Glutamatergic neuron (in vitro differentiated cells): Measurements from ENCODE around the gene PLPP6. TPM values are rescaled to one million over a fixed set of nuclear protein-coding genes. Genes with fewer than 3 reads are reported as not detected.

Source experiments
- DNase-seq: peaks from one replicate; pipeline ENCODE4 v3.0.0; 2022
- H3K27ac Mint-ChIP-seq: one replicate; pipeline ENCODE4 v1.8.0; 2020; ENCODE audit warnings: mild to moderate bottlenecking, mixed read lengths, inconsistent platforms; ENCODE audit not compliant: unreplicated experiment
- H3K27me3 Mint-ChIP-seq: one replicate; pipeline ENCODE4 v1.8.0; 2020; ENCODE audit warnings: mild to moderate bottlenecking, moderate library complexity, mixed read lengths, inconsistent platforms; ENCODE audit not compliant: unreplicated experiment
- H3K36me3 Mint-ChIP-seq: one replicate; pipeline ENCODE4 v1.8.0; 2020; ENCODE audit warnings: mild to moderate bottlenecking, mixed read lengths, inconsistent platforms; ENCODE audit not compliant: unreplicated experiment
- H3K4me1 Mint-ChIP-seq: one replicate; pipeline ENCODE4 v1.8.0; 2020; ENCODE audit warnings: mild to moderate bottlenecking, low read depth, mixed read lengths, inconsistent platforms; ENCODE audit not compliant: unreplicated experiment
- H3K4me3 Mint-ChIP-seq: one replicate; pipeline ENCODE4 v1.8.0; 2020; ENCODE audit warnings: mild to moderate bottlenecking, mixed read lengths, inconsistent platforms; ENCODE audit not compliant: unreplicated experiment
- H3K9me3 Mint-ChIP-seq: one replicate; pipeline ENCODE4 v1.8.0; 2020; ENCODE audit warnings: mild to moderate bottlenecking, moderate library complexity, mixed read lengths, inconsistent platforms; ENCODE audit not compliant: unreplicated experiment
- total RNA-seq: library from RNA; stranded (reverse); fragmentation: NEBNext Ultra II Directional; extraction: Animal tissue kit (Norgen Biotek cat#: 25700); gene quantifications from one replicate; pipeline ENCODE4 v1.2.1, GENCODE V29; 2021; ENCODE audit not compliant: unreplicated experiment
- TF ChIP-seq, protein P1 (sequence below): fragments of 200-600 bp; sonication (generic); IDR thresholded peaks from one replicate; pipeline ENCODE4 v1.5.0; 2021; ENCODE audit not compliant: partially characterized antibody, unreplicated experiment

The PLPP6 gene
- total RNA-seq, 1 donor from 2014 or later = 12.0 TPM

DNA sequence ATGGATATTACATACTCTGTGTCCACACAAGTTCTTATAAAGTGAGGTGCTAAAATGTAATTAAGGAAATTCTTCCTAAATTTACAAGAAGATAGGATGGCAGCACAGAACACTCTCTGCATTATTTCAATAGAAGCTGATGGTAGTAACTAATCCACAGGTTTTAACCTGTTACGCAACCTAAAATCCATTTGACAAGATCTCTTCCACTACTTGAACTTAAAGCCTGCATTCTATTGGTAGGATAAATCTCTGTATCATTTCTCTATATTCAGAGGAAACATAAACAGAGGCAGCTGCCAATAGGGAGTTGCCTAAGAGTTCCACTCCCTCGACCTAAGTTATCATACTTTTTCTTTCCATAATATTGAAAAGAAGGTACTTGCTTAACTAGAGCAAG is 38.8 kb downstream of the PLPP6 start:
- Mint-ChIP-seq H3K27me3 (no peaks in the 10 kb centered on the region), H3K27ac (no peak overlapping the region), H3K9me3 (no peaks in the 10 kb centered on the region), H3K4me3 (no peak overlapping the region), H3K4me1 (no peaks in the 10 kb centered on the region), H3K36me3 (no peaks in the 10 kb centered on the region)
- DNase-seq = no peak
- TF ChIP-seq, protein P1, sequence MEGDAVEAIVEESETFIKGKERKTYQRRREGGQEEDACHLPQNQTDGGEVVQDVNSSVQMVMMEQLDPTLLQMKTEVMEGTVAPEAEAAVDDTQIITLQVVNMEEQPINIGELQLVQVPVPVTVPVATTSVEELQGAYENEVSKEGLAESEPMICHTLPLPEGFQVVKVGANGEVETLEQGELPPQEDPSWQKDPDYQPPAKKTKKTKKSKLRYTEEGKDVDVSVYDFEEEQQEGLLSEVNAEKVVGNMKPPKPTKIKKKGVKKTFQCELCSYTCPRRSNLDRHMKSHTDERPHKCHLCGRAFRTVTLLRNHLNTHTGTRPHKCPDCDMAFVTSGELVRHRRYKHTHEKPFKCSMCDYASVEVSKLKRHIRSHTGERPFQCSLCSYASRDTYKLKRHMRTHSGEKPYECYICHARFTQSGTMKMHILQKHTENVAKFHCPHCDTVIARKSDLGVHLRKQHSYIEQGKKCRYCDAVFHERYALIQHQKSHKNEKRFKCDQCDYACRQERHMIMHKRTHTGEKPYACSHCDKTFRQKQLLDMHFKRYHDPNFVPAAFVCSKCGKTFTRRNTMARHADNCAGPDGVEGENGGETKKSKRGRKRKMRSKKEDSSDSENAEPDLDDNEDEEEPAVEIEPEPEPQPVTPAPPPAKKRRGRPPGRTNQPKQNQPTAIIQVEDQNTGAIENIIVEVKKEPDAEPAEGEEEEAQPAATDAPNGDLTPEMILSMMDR = no peak

- no peaks in the 10 kb centered on the region for H3K9me3 Mint-ChIP-seq
- no peaks in the 10 kb centered on the region for H3K27me3 Mint-ChIP-seq
- H3K36me3 Mint-ChIP-seq = no peaks in the 10 kb centered on the region
- TF ChIP-seq, protein P1 = no peak
- no peak overlapping the region for H3K27ac Mint-ChIP-seq
- H3K4me1 Mint-ChIP-seq = no peaks in the 10 kb centered on the region
- no peak for DNase-seq
- no peak overlapping the region for H3K4me3 Mint-ChIP-seq
Observed at GRCh38 chr9:4701526-4701925, 39.4 kb downstream of the PLPP6 start.

- H3K9me3 Mint-ChIP-seq = no peaks in the 10 kb centered on the region
- no peak for DNase-seq
- H3K27me3 Mint-ChIP-seq = no peaks in the 10 kb centered on the region
- no peak overlapping the region for H3K27ac Mint-ChIP-seq
- no peak overlapping the region for H3K4me3 Mint-ChIP-seq
- TF ChIP-seq, protein P1 = no peak
- H3K36me3 Mint-ChIP-seq = no peaks in the 10 kb centered on the region
- H3K4me1 Mint-ChIP-seq = no peaks in the 10 kb centered on the region
Observed at GRCh38 chr9:4704129-4704528, 42.0 kb downstream of the PLPP6 start.

DNA sequence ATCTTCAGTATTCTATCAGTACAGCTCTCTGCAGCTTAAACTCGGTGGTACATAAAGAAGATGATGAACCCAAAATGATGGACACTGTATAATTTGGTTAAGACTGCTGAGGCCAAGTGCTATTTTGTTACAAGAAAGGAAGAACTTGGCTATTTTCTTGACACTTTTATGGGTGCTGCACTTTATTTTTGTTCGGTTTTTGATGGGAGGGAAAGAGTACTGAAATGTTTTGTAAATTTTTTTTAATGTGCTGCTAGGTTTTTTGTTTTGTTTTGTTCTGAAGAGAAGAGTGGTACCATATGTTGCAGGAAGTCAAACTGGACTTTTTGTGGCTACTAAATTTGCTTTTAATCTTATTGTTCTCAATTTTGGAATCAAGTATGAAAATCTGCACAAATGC is 43.9 kb downstream of the PLPP6 start:
- no peak for DNase-seq
- no peaks in the 10 kb centered on the region for H3K9me3 Mint-ChIP-seq
- H3K4me1 Mint-ChIP-seq = no peaks in the 10 kb centered on the region
- TF ChIP-seq, protein P1 = no peak
- no peaks in the 10 kb centered on the region for H3K36me3 Mint-ChIP-seq
- H3K4me3 Mint-ChIP-seq = no peak overlapping the region
- H3K27me3 Mint-ChIP-seq = no peaks in the 10 kb centered on the region
- no peak overlapping the region for H3K27ac Mint-ChIP-seq

GRCh38 chr9:4706971-4707622 is 45.0 kb downstream of the PLPP6 start:
- no peak overlapping the region for H3K4me3 Mint-ChIP-seq
- H3K9me3 Mint-ChIP-seq = no peaks in the 10 kb centered on the region
- H3K27ac Mint-ChIP-seq = no peak overlapping the region
- no peaks in the 10 kb centered on the region for H3K27me3 Mint-ChIP-seq
- H3K36me3 Mint-ChIP-seq = no peaks in the 10 kb centered on the region
- DNase-seq = no peak
- H3K4me1 Mint-ChIP-seq = no peaks in the 10 kb centered on the region
- TF ChIP-seq, protein P1 = no peak
